ENCODE measurements around the gene CDK5R2.

DNA sequence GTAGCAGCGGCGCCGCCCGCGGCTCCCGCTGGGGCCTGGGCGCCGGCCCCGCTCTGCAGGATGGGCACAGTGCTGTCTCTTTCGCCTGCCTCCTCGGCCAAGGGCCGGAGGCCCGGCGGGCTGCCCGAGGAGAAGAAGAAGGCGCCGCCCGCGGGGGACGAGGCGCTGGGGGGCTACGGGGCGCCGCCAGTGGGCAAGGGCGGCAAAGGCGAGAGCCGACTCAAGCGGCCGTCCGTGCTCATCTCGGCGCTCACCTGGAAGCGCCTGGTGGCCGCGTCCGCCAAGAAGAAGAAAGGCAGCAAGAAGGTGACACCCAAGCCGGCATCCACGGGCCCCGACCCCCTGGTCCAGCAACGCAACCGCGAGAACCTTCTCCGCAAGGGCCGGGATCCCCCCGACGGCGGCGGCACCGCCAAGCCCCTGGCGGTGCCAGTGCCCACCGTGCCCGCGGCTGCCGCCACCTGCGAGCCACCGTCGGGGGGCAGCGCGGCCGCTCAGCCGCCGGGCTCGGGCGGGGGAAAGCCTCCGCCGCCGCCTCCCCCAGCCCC, 369 bp downstream of the CDK5R2 start:
- TF ChIP-seq, protein P1, sequence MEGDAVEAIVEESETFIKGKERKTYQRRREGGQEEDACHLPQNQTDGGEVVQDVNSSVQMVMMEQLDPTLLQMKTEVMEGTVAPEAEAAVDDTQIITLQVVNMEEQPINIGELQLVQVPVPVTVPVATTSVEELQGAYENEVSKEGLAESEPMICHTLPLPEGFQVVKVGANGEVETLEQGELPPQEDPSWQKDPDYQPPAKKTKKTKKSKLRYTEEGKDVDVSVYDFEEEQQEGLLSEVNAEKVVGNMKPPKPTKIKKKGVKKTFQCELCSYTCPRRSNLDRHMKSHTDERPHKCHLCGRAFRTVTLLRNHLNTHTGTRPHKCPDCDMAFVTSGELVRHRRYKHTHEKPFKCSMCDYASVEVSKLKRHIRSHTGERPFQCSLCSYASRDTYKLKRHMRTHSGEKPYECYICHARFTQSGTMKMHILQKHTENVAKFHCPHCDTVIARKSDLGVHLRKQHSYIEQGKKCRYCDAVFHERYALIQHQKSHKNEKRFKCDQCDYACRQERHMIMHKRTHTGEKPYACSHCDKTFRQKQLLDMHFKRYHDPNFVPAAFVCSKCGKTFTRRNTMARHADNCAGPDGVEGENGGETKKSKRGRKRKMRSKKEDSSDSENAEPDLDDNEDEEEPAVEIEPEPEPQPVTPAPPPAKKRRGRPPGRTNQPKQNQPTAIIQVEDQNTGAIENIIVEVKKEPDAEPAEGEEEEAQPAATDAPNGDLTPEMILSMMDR (IDR thresholded peaks at IDR 0.05), result no peak
- peak; percentile 94 for TF ChIP-seq EZH2 (IDR thresholded peaks at IDR 0.05)

All from neural progenitor cell (in vitro differentiated cells).